AG04450 (cell line): ENCODE data around the gene CLSTN3. TPM values are rescaled to one million over a fixed set of nuclear protein-coding genes. Genes with fewer than 3 reads are reported as not detected.

Source experiments
- CTCF ChIA-PET: fragments of 300-600, 350-600 bp; formaldehyde crosslinking; extraction: SDS; loops from one replicate; lab custom pipeline; 2022; ENCODE audit warnings: antibody characterized with exemption, inconsistent platforms; lab: Charles Lee
- POLR2A ChIA-PET: fragments of 350-600 bp; formaldehyde crosslinking; extraction: SDS; loops from one replicate; lab custom pipeline; 2021; ENCODE audit warnings: antibody characterized with exemption, inconsistent platforms; lab: Yijun Ruan, JAX
- DNase-seq: peaks from one replicate; pipeline ENCODE4 v3.0.0-alpha.2; 2011; ENCODE audit warnings: low read depth, low spot score
- H3K27ac ChIP-seq: one replicate; pipeline ENCODE4 v1.5.1; 2012; ENCODE audit warnings: low read depth, low read length, control low read depth
- H3K27me3 ChIP-seq: one replicate; pipeline ENCODE4 v1.6.0; 2012; ENCODE audit warnings: low read length; ENCODE audit not compliant: control insufficient read depth, insufficient read depth
- H3K4me3 ChIP-seq: 2 replicates; pipeline ENCODE4 v1.5.1; 2011; ENCODE audit warnings: mild to moderate bottlenecking, low read depth, low read length, control low read depth
- H3K9me3 ChIP-seq: 2 replicates; pipeline ENCODE4 v1.5.1; 2012; ENCODE audit warnings: low read length; ENCODE audit not compliant: control insufficient read depth, insufficient read depth
- polyA plus RNA-seq: library from polyadenylated mRNA; depleted of rRNA; stranded (reverse); fragments of >200 nt; gene quantifications from 2 replicates; pipeline ENCODE4 v1.2.3, GENCODE V29; 2011
- TF ChIP-seq, protein P1 (sequence below): IDR thresholded peaks from 2 replicates; pipeline ENCODE4 v1.5.1; 2011; ENCODE audit warnings: low read depth, low read length, control low read depth, inconsistent platforms

The CLSTN3 gene
- polyA plus RNA-seq, 1 experiment: 22.3 TPM

DNA sequence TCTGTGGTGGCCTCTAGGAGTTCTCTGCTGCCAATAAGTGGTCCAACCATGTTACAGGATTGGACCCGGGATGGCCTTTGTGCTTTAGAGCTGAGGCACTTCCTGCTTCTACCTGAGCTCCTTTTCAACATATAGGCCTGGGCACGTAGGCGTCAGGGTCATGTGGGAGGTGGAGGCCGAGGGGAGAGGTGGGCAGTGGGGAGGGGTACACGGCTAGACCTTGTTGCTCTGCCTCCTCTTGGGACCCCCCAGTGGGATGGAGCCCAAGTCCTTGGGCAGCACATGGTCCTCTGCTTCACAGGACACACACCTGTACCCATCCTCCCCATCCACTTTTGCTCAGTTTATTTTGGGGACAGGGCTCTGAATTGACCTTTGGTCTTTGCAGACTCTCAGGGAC is 8.8 kb upstream of the CLSTN3 start:
- POLR2A ChIA-PET: no interaction called here
- Histone ChIP-seq H3K27me3 (no peaks in the 10 kb centered on the region), H3K27ac (no peak overlapping the region), H3K4me3 (no peak overlapping the region), H3K9me3 (no peaks in the 10 kb centered on the region)
- DNase-seq: no peak
- CTCF ChIA-PET: interaction anchor here (1.3 kb wide), 2 partner anchors 13 to 24 kb away, joined by 3 to 4 read pairs; no protein-coding TSS in a partner anchor
- TF ChIP-seq, protein P1, sequence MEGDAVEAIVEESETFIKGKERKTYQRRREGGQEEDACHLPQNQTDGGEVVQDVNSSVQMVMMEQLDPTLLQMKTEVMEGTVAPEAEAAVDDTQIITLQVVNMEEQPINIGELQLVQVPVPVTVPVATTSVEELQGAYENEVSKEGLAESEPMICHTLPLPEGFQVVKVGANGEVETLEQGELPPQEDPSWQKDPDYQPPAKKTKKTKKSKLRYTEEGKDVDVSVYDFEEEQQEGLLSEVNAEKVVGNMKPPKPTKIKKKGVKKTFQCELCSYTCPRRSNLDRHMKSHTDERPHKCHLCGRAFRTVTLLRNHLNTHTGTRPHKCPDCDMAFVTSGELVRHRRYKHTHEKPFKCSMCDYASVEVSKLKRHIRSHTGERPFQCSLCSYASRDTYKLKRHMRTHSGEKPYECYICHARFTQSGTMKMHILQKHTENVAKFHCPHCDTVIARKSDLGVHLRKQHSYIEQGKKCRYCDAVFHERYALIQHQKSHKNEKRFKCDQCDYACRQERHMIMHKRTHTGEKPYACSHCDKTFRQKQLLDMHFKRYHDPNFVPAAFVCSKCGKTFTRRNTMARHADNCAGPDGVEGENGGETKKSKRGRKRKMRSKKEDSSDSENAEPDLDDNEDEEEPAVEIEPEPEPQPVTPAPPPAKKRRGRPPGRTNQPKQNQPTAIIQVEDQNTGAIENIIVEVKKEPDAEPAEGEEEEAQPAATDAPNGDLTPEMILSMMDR: no peak

DNA sequence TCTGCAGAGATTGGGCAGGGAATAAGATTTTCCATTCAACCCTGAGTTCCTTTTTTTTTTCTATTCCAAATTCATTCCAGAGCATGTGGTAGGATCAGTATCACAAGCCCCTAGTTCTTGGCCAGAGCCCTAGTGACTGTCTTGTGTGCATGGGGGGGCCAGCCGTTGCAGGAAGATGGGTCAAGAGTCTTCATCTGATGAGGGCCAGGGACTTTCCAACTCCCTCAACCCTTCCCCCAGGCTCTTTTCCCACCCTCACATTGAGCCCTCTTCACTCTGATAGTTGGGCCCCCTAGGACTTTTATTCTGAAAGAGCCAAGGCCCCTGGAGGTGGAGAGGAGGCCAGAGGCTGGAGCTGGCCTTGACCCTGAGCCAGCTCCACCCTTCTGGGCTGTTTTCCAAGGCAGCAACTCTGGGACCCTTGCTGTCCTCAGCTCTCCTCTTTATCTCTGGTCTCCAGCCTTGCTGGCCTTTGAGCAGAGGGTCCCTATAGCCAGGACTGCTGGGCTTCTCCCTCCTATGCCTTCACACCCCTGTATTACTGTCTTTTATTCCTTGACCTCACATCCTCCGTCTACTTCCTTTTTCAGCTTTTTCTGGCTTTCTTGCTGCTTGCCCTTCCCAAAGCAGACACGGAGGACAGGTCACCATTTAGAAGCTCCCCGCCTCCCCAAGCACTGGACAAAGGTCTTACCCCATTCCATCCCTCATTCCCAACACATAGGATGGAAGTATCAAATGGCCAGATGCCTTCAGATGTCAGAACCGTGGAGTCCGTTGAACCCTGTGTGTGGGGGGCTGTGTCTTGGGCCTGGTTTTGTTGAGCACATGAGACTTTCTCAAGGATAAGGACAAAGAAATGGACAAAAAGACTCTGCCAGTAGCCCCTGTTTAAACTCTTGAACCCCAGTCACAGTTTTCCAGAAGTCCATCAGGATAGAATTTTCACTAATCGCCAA is 7.1 kb upstream of the CLSTN3 start:
- ChIA-PET POLR2A (no interaction called here), CTCF (interaction anchor here (0.6 to 4.1 kb wide), 3 partner anchors 10 to 516 kb away, joined by 3 to 26 read pairs (median 3); no protein-coding TSS in a partner anchor)
- H3K27ac ChIP-seq: no peak overlapping the region
- H3K9me3 ChIP-seq: no peaks in the 10 kb centered on the region
- TF ChIP-seq, protein P1: no peak
- H3K27me3 ChIP-seq: no peaks in the 10 kb centered on the region
- H3K4me3 ChIP-seq: no peak overlapping the region
- DNase-seq: no peak

DNA sequence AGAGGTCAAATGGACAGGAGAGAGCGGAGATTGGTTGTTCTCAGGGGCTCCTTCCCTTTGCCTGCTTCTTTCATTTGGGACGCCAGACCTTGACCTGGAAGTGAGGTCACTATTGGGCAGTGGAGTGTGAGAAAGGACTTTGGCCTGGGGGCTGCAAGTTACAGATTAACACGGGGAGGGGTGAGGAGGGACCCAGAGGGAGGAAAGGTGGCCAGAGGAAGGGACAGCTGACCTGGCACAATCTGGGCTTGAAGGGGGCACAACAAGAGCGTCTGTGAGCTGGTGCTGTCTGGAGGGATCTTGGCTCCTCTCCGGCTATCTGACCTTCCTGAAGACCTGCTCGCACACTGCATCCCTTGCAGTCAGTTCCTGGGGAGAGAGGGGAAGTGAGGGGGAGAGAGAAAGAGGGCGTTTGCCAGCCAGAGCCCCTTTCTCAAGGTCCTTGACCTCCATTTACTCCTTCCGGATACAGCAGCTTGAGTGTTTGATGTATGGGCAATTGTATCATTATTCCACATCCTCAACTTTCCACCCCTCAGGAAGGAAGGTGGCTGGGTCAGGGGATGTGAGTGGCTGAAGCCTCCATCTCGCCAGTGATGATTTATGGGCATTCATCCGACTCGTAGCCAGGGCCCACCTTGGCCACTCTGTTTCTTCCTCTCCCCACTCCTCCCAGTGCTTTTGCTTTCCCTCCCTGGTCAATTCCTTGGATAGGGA is 6.2 kb upstream of the CLSTN3 start:
- Histone ChIP-seq H3K4me3 (no peak overlapping the region), H3K27ac (no peak overlapping the region), H3K27me3 (no peaks in the 10 kb centered on the region), H3K9me3 (no peaks in the 10 kb centered on the region)
- POLR2A ChIA-PET: no interaction called here
- CTCF ChIA-PET: interaction anchor here (0.7 to 4.1 kb wide), 2 partner anchors 11 to 15 kb away, joined by 3 to 26 read pairs; partner anchors contain the start of gene C1RL
- DNase-seq: no peak
- TF ChIP-seq, protein P1: no peak

DNA sequence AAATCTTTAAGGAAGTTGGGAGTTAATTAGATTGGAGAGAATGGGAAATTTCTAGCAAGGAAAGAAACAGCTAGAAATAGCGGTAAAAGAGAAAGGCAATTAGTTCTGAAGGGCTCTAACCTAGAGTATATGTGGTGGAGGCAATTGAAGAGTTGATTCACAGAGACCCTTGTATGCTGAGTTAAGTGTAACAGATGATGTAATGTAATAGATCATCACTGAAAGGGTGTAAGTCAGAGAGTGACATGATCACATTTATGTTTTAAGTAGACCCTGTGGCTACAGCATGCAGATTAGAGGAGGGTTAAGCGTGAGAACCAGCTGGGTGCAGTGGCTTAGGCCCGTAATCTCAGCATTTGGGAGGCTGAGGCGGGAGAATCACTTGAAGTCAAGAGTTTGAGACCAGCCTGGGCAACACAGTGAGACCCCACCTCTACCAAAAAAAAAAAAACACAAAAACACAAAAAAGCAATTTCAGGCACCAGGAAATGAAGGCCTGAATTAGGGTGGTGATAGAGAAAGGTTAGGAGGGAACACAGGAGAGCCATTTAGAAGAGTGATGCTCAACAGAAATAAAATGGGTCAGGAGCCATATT is 4.4 kb upstream of the CLSTN3 start:
- H3K27ac ChIP-seq: no peak overlapping the region
- no peak for DNase-seq
- no peaks in the 10 kb centered on the region; the same call in 1 of the 2 replicates for H3K9me3 ChIP-seq
- H3K4me3 ChIP-seq: no peak overlapping the region
- TF ChIP-seq, protein P1: no peak
- H3K27me3 ChIP-seq: no peaks in the 10 kb centered on the region
- ChIA-PET CTCF (interaction anchor here (0.6 to 4.1 kb wide), 5 partner anchors 13 to 308 kb away, joined by 3 to 26 read pairs (median 3); no protein-coding TSS in a partner anchor), POLR2A (no interaction called here)
